B cell (primary cell): ENCODE data around the gene AIM2. TPM values are rescaled to one million over a fixed set of nuclear protein-coding genes. Genes with fewer than 3 reads are reported as not detected.
"Not testable (repeated sequence)": the region's sequence is repeated elsewhere in the genome, so short reads cannot be mapped to it uniquely, and the experiment has no call there.

Experiments used
- ATAC-seq: fragments of 200-7000 bp; cut with Tn5 transposase; one replicate; pipeline ENCODE4 v1.10.0; 2021; ENCODE audit warnings: low read depth, mild to moderate bottlenecking, moderate number of reproducible peaks, moderate library complexity
- CTCF ChIA-PET: fragments of 350-600 bp; sonication (Branson Sonifier 250); formaldehyde crosslinking; loops from one replicate; lab custom pipeline; 2021; ENCODE audit warnings: antibody characterized with exemption, inconsistent platforms; lab: Charles Lee
- POLR2A ChIA-PET: fragments of 350-600 bp; sonication (Branson Sonifier 250); formaldehyde crosslinking; loops from one replicate; lab custom pipeline; 2021; ENCODE audit warnings: antibody characterized with exemption; lab: Charles Lee
- DNase-seq: peaks from one replicate; pipeline ENCODE4 v3.0.0; 2013
- H2AFZ ChIP-seq: 2 replicates; pipeline ENCODE4 v1.6.1; 2012; ENCODE audit warnings: mild to moderate bottlenecking, low read depth, low read length; ENCODE audit not compliant: insufficient read depth, poor library complexity, severe bottlenecking
- H3K27ac ChIP-seq, 2 donors: 1 replicate in 1 of 2; 2 replicates in 1 of 2; pipeline ENCODE4 v1.5.1; 2012 to 2013; ENCODE audit warnings: low read length in 2 of 2, mild to moderate bottlenecking in 2 of 2, moderate library complexity in 1 of 2
- H3K27me3 ChIP-seq, 4 experiments: fragments of 200-600 bp in 1 of 4; sonication (generic) in 1 of 4; replicated peaks in 1 of 4; 1 replicate in 2 of 4; 2 replicates in 2 of 4; pipeline versions ENCODE4 v1.6.1 to v1.7.0; 2013 to 2016; ENCODE audit warnings: low read length in 3 of 4, mild to moderate bottlenecking in 2 of 4, mixed read lengths in 1 of 4, moderate library complexity in 1 of 4; ENCODE audit not compliant: insufficient read depth in 4 of 4, control insufficient read depth in 3 of 4; ENCODE audit errors: control extremely low read depth in 1 of 4
- H3K36me3 ChIP-seq, 2 experiments: replicated peaks in 1 of 2; 1 replicate in 1 of 2; 2 replicates in 1 of 2; pipeline versions ENCODE4 v1.6.1 to v1.7.1; 2013; ENCODE audit warnings: low read length in 1 of 2; ENCODE audit not compliant: insufficient read depth in 2 of 2, control insufficient read depth in 1 of 2; ENCODE audit errors: control extremely low read depth in 1 of 2, extremely low read depth in 1 of 2
- H3K4me1 ChIP-seq, 2 donors: fragments of 200-600 bp in 1 of 2; sonication (generic) in 1 of 2; 1 replicate in 1 of 2; 2 replicates in 1 of 2; pipeline versions ENCODE4 v1.5.1 to v1.6.1; 2013 to 2017; ENCODE audit warnings: low read length in 2 of 2; ENCODE audit not compliant: control insufficient read depth in 2 of 2, insufficient read depth in 2 of 2
- H3K4me2 ChIP-seq: replicated peaks from 2 replicates; pipeline ENCODE3; 2012; ENCODE audit warnings: mild to moderate bottlenecking, low read depth, low read length; ENCODE audit not compliant: poor library complexity, severe bottlenecking
- H3K4me3 ChIP-seq, 5 experiments: fragments of 200-600 bp in 1 of 5; sonication (generic) in 1 of 5; 1 replicate in 3 of 5; 2 replicates in 2 of 5; pipeline versions ENCODE4 v1.5.1 to v1.7.0; 2011 to 2016; ENCODE audit warnings: low read length in 4 of 5, mild to moderate bottlenecking in 4 of 5, low read depth in 2 of 5, control low read depth in 1 of 5, moderate library complexity in 1 of 5; ENCODE audit not compliant: insufficient read depth in 1 of 5; ENCODE audit errors: control extremely low read depth in 1 of 5, extremely low read depth in 1 of 5
- H3K79me2 ChIP-seq: fragments of 200-600 bp; sonication (generic); one replicate; pipeline ENCODE4 v1.6.0; 2016; ENCODE audit warnings: low read length; ENCODE audit not compliant: control insufficient read depth, insufficient read depth
- H3K9ac ChIP-seq: fragments of 200-600 bp; sonication (generic); 2 replicates; pipeline ENCODE4 v1.6.1; 2017; ENCODE audit warnings: mild to moderate bottlenecking, low read length, moderate library complexity
- H3K9me3 ChIP-seq, 3 donors: one replicate each; pipeline versions ENCODE4 v1.6.1 to v1.7.1; 2013; ENCODE audit warnings: low read length in 2 of 3; ENCODE audit not compliant: control insufficient read depth in 2 of 3, insufficient read depth in 1 of 3; ENCODE audit errors: control extremely low read depth in 1 of 3
- H4K20me1 ChIP-seq: 2 replicates; pipeline ENCODE4 v1.6.0; 2012; ENCODE audit warnings: mild to moderate bottlenecking, low read length; ENCODE audit not compliant: insufficient read depth, control insufficient read depth, poor library complexity, severe bottlenecking
- H3K27ac Mint-ChIP-seq: one replicate; pipeline ENCODE4 v1.8.0; 2021; ENCODE audit warnings: mixed read lengths
- H3K27me3 Mint-ChIP-seq: one replicate; pipeline ENCODE4 v1.8.0; 2021; ENCODE audit warnings: mixed read lengths
- H3K4me1 Mint-ChIP-seq: one replicate; pipeline ENCODE4 v1.8.0; 2021; ENCODE audit warnings: mixed read lengths
- H3K4me3 Mint-ChIP-seq: one replicate; pipeline ENCODE4 v1.8.0; 2021; ENCODE audit warnings: mixed read lengths
- H3K9me3 Mint-ChIP-seq: one replicate; pipeline ENCODE4 v1.8.0; 2022; ENCODE audit warnings: mixed read lengths; ENCODE audit not compliant: insufficient read depth
- CTCF ChIP-seq: fragments of 200-600 bp; IDR thresholded peaks from one replicate; pipeline ENCODE4 v1.8.0; 2022; ENCODE audit warnings: antibody characterized with exemption, mild to moderate bottlenecking
- EZH2 ChIP-seq: IDR thresholded peaks from 2 replicates; pipeline ENCODE4 v1.6.1; 2012; ENCODE audit warnings: borderline replicate concordance, low read depth, mild to moderate bottlenecking, moderate library complexity, low read length; ENCODE audit not compliant: insufficient read depth, poor library complexity, severe bottlenecking
- WGBS: methylation state at CpG from one replicate; pipeline ENCODE4 v1.1.5; 2013; ENCODE audit warnings: missing lambda C conversion rate; ENCODE audit not compliant: insufficient coverage; 5-methylcytosine and 5-hydroxymethylcytosine counted together
- intact Hi-C: fragments of 100-400 bp; cut with micrococcal nuclease; formaldehyde crosslinking; loops from one replicate; pipeline ENCODE4 v1.10.0; 2022
- polyA plus RNA-seq: library from polyadenylated mRNA; depleted of rRNA; stranded (reverse); fragments of >200 nt; gene quantifications from 2 replicates; pipeline ENCODE4 v1.2.3, GENCODE V29; 2012
- total RNA-seq, 2 donors: library from RNA; stranded (reverse); fragments of 120-200 nt in 1 of 2; gene quantifications; 1 replicate in 1 of 2; 2 replicates in 1 of 2; pipeline versions ENCODE4 v1.2.3 to v1.2.4, GENCODE V29; 2013 to 2022

The AIM2 gene
- total and polyA plus RNA-seq, 2 donors (not counting 1 experiment from before 2014, with no cell fraction given), result 40.4 to 68.4 TPM

GRCh38 chr1:159030877-159031447, 45.6 kb downstream of the AIM2 start:
- Histone ChIP-seq H3K9me3 (peaks cover 0 to 6% (median 1%) of the 10 kb centered on the region in 3 donors), H3K4me2 (no peak overlapping the region), H2AFZ (no peak overlapping the region), H3K27me3 (no peaks in the 10 kb centered on the region), H3K79me2 (peaks cover 100% of the 10 kb centered on the region), H3K9ac (no peak overlapping the region), H3K4me1 (peaks cover 13 to 28% of the 10 kb centered on the region in 2 donors), H4K20me1 (peaks cover 66% of the 10 kb centered on the region), H3K4me3 (no peak overlapping the region), H3K27ac (peak overlapping the region in 1 of 2 donors; percentile 68), H3K36me3 (peaks cover 26 to 87% of the 10 kb centered on the region in 2 experiments)
- DNase-seq (no peak), ATAC-seq (no peak)
- 98% methylated on average over 3 of the region's 3 CpGs for WGBS
- H3K4me1 Mint-ChIP-seq, result peaks cover 59% of the 10 kb centered on the region
- peaks cover 2% of the 10 kb centered on the region for H3K9me3 Mint-ChIP-seq
- H3K4me3 Mint-ChIP-seq, result no peak overlapping the region
- CTCF ChIA-PET, result interaction anchor here (1.0 to 1.6 kb wide), 3 partner anchors 11 to 41 kb away, joined by 3 to 5 read pairs (median 4); no protein-coding TSS in a partner anchor
- POLR2A ChIA-PET, result interaction anchor here (0.9 kb wide), 1 partner anchor 22 kb away, joined by 3 read pairs; the partner anchor contains the start of gene IFI16
- no peak overlapping the region for H3K27ac Mint-ChIP-seq
- no peak for TF ChIP-seq CTCF
- no peak for TF ChIP-seq EZH2
- intact Hi-C loops, result no loop called here
- H3K27me3 Mint-ChIP-seq, result no peaks in the 10 kb centered on the region

GRCh38 chr1:159030311-159030710, 46.3 kb downstream of the AIM2 start:
- peaks cover 60% of the 10 kb centered on the region for H4K20me1 ChIP-seq
- Mint-ChIP-seq H3K27ac (no peak overlapping the region), H3K9me3 (peaks cover 2% of the 10 kb centered on the region), H3K4me3 (no peak overlapping the region), H3K4me1 (peaks cover 65% of the 10 kb centered on the region), H3K27me3 (no peaks in the 10 kb centered on the region)
- H3K27me3 ChIP-seq, result no peaks in the 10 kb centered on the region
- no peak overlapping the region for H3K9ac ChIP-seq
- peaks cover 22 to 87% of the 10 kb centered on the region in 2 experiments for H3K36me3 ChIP-seq
- H3K9me3 ChIP-seq, result peaks cover 0 to 6% (median 1%) of the 10 kb centered on the region in 3 donors
- WGBS, result 91% methylated on average over 1 of the region's 1 CpG
- no peak overlapping the region for H3K4me2 ChIP-seq
- ChIA-PET CTCF (interaction anchor here (1.0 to 1.6 kb wide), 3 partner anchors 11 to 41 kb away, joined by 3 to 5 read pairs (median 4); no protein-coding TSS in a partner anchor), POLR2A (no interaction called here)
- H3K79me2 ChIP-seq, result peaks cover 100% of the 10 kb centered on the region
- no peak for DNase-seq
- H3K4me1 ChIP-seq, result peaks cover 13 to 34% of the 10 kb centered on the region in 2 donors
- H3K4me3 ChIP-seq, result no peak overlapping the region
- intact Hi-C loops, result no loop called here
- ATAC-seq, result no peak
- no peak for TF ChIP-seq EZH2
- TF ChIP-seq CTCF, result no peak
- peak overlapping the region in 1 of 2 donors; percentile 68 for H3K27ac ChIP-seq
- H2AFZ ChIP-seq, result no peak overlapping the region

DNA sequence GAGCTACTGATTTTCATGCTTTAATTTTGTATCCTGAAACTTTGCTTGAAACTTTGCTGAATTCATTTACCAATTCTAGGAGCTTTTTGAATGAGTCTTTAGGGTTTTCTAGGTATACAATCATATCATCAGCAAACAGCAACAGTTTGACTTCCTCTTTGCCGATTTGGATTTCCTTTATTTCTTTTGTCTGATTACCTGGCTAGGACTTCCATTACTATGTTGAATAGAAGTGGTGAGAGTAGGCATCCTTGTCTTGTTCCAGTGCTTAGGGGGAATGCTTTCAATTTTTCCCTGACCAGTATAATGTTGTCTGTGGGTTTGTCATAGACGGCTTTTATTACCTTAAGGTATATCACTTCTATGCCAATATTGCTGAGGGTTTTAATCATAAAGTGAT, 49.7 kb downstream of the AIM2 start:
- H3K9me3 Mint-ChIP-seq, H2AFZ ChIP-seq, H3K27me3 ChIP-seq, DNase-seq, H3K9me3 ChIP-seq, ATAC-seq, H3K4me3 ChIP-seq, H3K9ac ChIP-seq, H3K27me3 Mint-ChIP-seq, POLR2A ChIA-PET: not testable (repeated sequence)
- no CpG with 5 or more reads among the region's 2 CpGs for WGBS
- Mint-ChIP-seq H3K4me3 (peak overlapping the region; percentile 50), H3K27ac (peak overlapping the region; percentile 8), H3K4me1 (peaks cover 66% of the 10 kb centered on the region)
- Histone ChIP-seq H3K4me2 (peak overlapping the region; percentile 44), H3K36me3 (peaks cover 14 to 83% of the 10 kb centered on the region in 2 experiments), H4K20me1 (peaks cover 54% of the 10 kb centered on the region), H3K79me2 (peaks cover 99% of the 10 kb centered on the region), H3K27ac (peak overlapping the region in 1 of 2 donors; percentile 42), H3K4me1 (peaks cover 17 to 39% of the 10 kb centered on the region in 2 donors)
- CTCF ChIA-PET, result interaction anchor here (0.7 to 1.6 kb wide), 2 partner anchors 17 to 63 kb away, joined by 3 read pairs; partner anchors contain the start of gene IFI16
- intact Hi-C loops, result loop anchor here (1.0 kb wide), 1 partner anchor 9 kb away; no protein-coding TSS in a partner anchor
